Measurements from ENCODE around the gene C1orf94.

The C1orf94 gene

GRCh38 chr1:34213956-34214355, 37.2 kb downstream of the C1orf94 start:
- TF ChIP-seq CTCF (conservative IDR thresholded peaks at IDR 0.05; ENCODE audit: low read length), result no peak
- no peak overlapping the region for H3K4me3 ChIP-seq (ENCODE audit: low read length)
- DNase-seq (ENCODE audit: low read depth), result no peak

DNA sequence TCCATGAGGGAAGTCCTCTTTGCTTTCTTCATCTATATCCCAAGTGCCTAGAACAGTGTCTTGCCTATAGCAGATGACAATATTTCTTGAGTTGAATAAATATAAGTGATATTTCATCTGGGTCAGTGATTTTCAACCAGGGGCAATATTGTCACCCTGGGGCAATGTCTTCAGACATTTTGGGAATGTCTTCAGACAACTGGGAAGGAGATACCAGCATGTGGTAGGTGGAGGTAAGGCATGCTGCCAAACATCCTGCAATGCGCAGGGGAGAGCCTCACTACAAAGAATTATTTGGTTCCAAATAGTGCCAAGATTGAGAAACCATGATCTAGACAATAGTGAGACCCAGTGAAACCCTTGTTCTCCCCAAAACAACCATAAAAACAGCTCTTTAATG, 54.7 kb downstream of the C1orf94 start:
- DNase-seq (ENCODE audit: low read depth), result no peak
- no peak for TF ChIP-seq CTCF (conservative IDR thresholded peaks at IDR 0.05; ENCODE audit: low read length)
- no peak overlapping the region for H3K4me3 ChIP-seq (ENCODE audit: low read length)

- no peak for TF ChIP-seq CTCF (conservative IDR thresholded peaks at IDR 0.05; ENCODE audit: low read length)
- DNase-seq (ENCODE audit: low read depth), result no peak
- no peak overlapping the region for H3K4me3 ChIP-seq (ENCODE audit: low read length)
Measured at GRCh38 chr1:34235594-34235993, 58.9 kb downstream of the C1orf94 start.

- no peak for TF ChIP-seq CTCF (conservative IDR thresholded peaks at IDR 0.05; ENCODE audit: low read length)
- H3K4me3 ChIP-seq (ENCODE audit: low read length), result no peak overlapping the region
- DNase-seq (ENCODE audit: low read depth), result no peak
Measured at GRCh38 chr1:34236089-34236488, 59.4 kb downstream of the C1orf94 start.

DNA sequence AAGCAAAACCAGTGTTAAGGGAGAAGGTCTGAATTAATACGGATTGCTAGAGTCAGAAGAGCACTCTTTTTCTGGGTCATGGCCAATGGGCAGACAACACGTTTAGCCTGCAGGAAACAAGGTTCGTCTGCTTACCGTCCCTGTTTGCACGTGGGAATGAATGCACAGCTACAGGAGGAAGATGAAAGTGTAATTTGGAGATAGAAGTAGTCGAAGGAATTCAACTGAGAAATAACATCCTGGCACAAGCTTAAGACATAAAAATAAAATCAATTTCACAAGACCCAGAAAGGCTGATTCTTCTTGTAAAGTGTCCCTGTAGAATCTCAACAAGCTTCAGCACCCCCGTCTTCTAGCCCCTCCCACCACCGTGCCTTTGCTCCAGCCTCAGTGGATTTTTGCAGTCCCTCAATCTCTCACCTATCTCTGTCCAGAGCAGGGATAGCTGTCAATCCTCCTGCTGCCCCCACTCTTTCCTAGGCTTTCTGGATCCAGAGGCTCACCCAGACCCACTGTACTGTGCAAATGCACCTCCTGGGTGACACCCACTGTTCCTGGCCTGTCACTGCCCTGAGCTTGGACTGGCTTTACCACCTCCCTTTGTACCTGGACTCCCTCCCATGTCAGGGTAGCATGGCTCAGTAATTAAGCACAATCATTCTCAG, 60.6 kb downstream of the C1orf94 start:
- DNase-seq (ENCODE audit: low read depth), result no peak
- no peak for TF ChIP-seq CTCF (conservative IDR thresholded peaks at IDR 0.05; ENCODE audit: low read length)
- H3K4me3 ChIP-seq (ENCODE audit: low read length), result no peak overlapping the region

DNA sequence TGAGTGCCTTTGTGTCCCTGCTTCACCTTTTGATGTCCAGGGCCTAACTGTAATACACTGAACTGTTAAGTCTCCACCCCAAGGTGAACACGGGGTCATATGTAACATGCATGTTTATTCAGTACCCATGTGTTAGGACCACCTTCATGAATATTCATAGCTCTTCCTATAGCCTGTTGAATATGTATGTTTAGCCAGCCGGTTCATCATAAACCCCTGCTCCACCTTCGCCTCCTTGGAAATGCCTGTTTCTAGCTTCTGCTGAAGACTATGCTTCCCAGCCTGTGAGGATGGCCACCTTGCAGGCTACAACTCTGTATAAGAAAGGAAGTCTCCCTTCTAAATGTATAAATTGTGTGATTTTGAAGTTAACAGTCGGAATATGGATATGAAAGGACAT, 69.3 kb downstream of the C1orf94 start:
- no peak for DNase-seq (ENCODE audit: low read depth)
- no peak overlapping the region for H3K4me3 ChIP-seq (ENCODE audit: low read length)
- no peak for TF ChIP-seq CTCF (conservative IDR thresholded peaks at IDR 0.05; ENCODE audit: low read length)

DNA sequence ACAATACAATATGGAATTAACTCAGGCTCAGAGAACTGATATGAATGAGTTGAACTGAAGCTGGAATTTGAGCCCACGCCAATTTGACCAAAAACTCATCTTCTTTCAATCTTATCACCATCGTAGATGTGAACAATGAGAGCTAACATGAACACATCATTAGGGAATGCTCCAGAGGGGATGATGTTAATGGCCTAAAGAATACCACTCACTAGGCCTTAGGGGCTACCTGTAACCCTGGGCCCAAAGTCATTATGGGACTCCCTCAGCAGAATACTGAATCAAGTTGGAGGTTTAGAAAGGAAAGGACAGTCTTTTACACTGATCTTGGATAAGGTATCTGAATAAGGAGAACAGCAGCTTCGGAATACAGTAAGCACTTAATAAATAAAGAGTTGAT, 73.6 kb downstream of the C1orf94 start:
- DNase-seq (ENCODE audit: low read depth), result no peak
- no peak for TF ChIP-seq CTCF (conservative IDR thresholded peaks at IDR 0.05; ENCODE audit: low read length)
- H3K4me3 ChIP-seq (ENCODE audit: low read length), result no peak overlapping the region
